Keratinocyte (primary cell): Measurements from ENCODE around the gene TDRKH.

ENCODE experiments used
- EZH2 ChIP-seq: IDR thresholded peaks from one replicate; pipeline ENCODE4 v1.6.1; 2012; ENCODE audit warnings: inconsistent platforms, mild to moderate bottlenecking, low read length, moderate library complexity
- TF ChIP-seq, protein P1 (sequence below), 3 experiments: IDR thresholded peaks in 1 of 3; conservative IDR thresholded peaks in 1 of 3; optimal IDR thresholded peaks in 1 of 3; 2 replicates in 2 of 3; 3 replicates in 1 of 3; pipeline versions ENCODE3 to v1.5.1; 2011; ENCODE audit warnings: low read length in 3 of 3, mild to moderate bottlenecking in 3 of 3, moderate library complexity in 2 of 3, control low read depth in 1 of 3, inconsistent platforms in 1 of 3; ENCODE audit not compliant: insufficient read depth in 2 of 3; ENCODE audit errors: extremely low read depth in 1 of 3

DNA sequence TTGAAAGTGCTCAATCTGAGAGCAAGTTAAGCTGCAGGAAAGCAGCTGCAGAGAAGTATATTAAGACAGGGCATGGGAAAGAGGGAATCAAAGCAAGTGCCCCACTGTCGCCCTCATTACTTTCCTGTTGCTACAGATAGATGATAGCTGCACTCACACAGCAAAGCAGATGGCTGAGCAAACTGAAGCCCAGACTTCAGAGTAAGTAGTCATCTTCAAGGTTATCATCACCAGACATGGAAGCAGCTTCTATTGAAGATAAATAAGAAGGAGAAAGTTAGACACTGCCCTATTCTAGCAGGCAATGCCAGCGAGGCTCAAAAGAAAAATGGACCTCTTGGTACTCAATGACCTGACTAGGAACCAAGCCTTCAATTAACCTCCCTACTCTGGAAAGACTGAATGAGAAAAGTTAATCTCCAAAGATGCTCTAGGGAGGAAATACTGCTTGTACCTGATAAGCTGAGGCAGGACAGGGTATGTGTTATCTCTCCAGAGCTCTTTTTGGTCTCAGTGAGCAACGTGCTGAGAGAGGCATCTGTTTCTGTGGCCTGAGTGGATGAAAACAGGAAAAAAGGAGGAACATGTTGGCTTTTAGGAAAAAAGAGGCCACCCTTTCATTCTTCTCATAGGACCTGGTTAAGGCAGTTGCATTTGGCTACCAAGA is 15.9 kb downstream of the TDRKH start:
- TF ChIP-seq, protein P1, sequence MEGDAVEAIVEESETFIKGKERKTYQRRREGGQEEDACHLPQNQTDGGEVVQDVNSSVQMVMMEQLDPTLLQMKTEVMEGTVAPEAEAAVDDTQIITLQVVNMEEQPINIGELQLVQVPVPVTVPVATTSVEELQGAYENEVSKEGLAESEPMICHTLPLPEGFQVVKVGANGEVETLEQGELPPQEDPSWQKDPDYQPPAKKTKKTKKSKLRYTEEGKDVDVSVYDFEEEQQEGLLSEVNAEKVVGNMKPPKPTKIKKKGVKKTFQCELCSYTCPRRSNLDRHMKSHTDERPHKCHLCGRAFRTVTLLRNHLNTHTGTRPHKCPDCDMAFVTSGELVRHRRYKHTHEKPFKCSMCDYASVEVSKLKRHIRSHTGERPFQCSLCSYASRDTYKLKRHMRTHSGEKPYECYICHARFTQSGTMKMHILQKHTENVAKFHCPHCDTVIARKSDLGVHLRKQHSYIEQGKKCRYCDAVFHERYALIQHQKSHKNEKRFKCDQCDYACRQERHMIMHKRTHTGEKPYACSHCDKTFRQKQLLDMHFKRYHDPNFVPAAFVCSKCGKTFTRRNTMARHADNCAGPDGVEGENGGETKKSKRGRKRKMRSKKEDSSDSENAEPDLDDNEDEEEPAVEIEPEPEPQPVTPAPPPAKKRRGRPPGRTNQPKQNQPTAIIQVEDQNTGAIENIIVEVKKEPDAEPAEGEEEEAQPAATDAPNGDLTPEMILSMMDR (optimal IDR thresholded peaks at IDR 0.05 in 1 of 3, IDR thresholded peaks at IDR 0.05 in 1 of 3, conservative IDR thresholded peaks at IDR 0.05 in 1 of 3; ENCODE audit: extremely low read depth in 1 of 3, insufficient read depth in 2 of 3, low read length in 3 of 3), result no peak
- TF ChIP-seq EZH2, result no peak
